T-helper 1 cell treated with Interleukin-12 subunit alpha and Interleukin-12 subunit beta and Interleukin-4 antibody, amounts not matched to agents 30 ng/mL and 1 ng/mL, for 36 hours (primary cell): ENCODE measurements around the gene SORCS2. TPM values are rescaled to one million over a fixed set of nuclear protein-coding genes. Genes with fewer than 3 reads are reported as not detected.
"Not testable (repeated sequence)": the region's sequence is repeated elsewhere in the genome, so short reads cannot be mapped to it uniquely, and the experiment has no call there.

Experiments used
- intact Hi-C: fragments of 100-400 bp; cut with micrococcal nuclease; formaldehyde crosslinking; loops from one replicate; pipeline ENCODE4 v1.15.1; 2024
- total RNA-seq: library from RNA; stranded (reverse); gene quantifications from 2 replicates; pipeline ENCODE4 v1.2.3, GENCODE V29; 2022

The SORCS2 gene
- total RNA-seq, 1 donor from 2014 or later, result not detected

DNA sequence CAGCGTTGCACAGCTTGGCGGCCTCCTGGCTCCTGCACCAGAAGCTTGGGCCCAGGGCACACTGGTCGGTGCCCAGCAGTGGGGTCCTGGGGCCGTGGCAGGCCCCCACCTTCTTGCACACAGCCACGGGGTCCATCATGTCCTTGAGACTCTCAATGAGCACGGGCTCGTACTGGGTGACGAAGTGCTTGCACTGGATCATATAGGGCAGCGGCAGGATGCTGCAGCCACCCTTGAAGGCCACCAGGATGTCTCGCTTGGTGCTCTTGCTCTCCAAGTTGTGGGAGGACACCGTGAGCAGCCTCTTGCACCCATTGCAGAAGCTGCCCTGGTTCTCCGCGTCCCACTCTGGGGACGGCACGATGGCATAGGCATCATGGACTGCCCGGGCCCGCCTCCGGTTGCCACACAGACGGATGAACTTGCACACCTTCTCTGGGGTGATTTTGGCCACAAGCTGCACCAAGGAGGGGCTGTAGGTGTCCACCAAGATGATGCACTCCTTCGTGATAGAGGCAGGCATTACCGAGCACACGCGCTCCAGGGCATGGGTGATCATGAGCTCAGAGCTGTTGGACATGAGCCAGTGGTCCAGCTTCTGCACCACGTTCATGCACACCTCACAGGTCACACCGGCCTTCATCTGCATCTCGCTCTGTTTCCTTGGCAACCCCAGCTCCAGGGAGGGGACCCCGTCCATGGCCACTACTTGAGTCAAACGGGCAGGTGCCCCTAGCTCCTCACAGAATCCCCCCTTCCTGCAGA, 241.2 kb downstream of the SORCS2 start:
- intact Hi-C loops, result no loop called here

DNA sequence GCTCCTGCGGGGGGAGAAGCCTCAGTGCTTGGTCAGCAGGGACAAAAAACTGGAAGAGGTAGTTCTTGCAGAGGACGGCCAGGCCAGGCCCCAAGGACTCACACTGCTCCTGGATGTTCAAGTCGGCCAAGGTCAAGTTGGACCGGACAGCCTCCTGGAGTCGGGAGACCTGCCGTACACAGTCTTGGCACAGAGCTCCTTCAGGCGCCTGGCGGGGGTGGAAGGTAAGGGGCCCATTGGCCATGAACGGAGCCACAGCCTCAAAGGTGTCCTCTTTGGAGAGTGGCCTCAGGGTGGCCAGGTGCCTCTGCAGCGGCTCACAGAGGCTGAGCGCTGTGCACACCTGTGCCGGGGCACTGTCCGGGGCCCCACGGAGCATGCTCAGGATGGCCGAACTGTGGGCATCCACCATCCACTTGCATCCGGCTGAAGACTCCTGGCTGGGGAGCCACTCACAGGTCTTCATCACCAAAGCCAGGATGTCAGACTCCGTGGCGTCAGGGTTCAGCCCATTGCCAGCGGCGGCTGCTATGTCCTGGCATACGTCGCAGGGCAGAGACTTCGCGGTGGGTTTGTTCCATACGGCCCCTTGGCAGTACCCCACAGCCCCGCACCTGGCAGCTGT, 241.9 kb downstream of the SORCS2 start:
- intact Hi-C loops, result no loop called here

DNA sequence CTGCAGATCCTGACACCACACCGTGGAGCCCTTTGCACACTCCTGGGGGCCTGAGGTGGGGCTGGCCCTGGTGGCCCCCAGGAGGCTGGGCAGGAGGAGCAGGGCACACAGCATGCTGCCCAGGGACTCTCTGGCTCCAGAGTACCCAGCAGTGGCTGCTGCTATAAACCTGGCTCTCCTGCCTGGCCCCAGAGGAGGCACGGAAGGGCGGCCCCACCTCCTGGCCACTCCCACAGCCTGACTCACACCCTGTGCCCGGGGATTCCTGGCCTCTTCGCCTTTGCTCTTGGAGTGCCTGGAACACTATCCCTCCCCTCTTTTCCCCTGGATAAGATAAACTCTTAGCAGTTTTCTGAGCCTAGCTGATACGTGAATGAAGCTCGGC, 242.4 kb downstream of the SORCS2 start, which contains the start of gene PSAPL1:
PSAPL1 (minus strand) TSS at position 165 of the 385 bp plus-strand sequence; CDS start at position 114, 51 bp downstream.
- intact Hi-C loops, result no loop called here

DNA sequence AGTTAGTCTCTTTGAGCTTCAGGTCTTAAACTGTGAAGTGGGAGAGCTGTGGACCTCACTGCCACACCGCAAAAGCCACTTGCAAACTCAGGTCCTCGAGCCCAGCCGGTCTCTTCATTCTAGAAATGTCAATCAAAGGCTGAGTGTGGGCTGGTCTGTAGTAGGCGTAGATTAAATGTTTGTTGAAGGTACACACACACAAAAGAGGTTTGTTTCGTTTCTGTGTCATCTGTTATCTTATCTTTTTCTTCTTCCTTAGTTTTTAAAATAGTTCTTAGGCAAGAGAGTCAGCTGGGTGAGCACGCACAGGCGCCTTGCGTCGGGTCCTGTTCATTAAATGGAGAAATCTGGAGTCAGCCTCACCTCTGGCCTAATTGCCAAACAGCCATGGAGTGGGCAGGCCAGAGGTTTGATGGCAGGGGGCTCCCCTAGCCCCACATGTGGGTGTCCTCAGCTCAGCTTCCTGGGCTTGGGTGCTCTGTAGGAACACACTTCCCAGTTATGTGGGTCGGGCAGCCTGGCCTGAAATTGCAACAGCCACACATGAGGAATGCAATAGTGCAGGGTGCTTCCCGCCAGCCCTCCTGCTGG, 243.2 kb downstream of the SORCS2 start:
- intact Hi-C loops, result no loop called here

DNA sequence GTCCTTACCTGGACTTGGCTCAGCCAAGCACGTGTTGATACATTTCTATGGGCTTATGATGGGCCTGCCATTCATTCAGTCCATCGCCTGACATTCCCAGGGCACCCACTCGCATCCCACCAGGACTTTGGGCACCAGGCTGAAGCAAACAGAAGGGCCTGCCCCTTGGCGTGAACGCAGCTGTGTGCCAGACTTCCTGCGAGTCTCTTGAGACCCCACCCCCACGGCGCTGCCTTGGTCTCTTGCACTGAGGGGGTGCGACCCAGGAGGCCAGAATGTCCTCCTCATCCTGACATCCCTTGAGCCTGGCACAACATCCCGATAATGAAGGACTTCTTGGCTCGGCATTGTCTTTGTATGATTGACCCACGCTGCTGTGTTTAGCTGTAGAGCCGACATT, 243.9 kb downstream of the SORCS2 start:
- intact Hi-C loops, result no loop called here

DNA sequence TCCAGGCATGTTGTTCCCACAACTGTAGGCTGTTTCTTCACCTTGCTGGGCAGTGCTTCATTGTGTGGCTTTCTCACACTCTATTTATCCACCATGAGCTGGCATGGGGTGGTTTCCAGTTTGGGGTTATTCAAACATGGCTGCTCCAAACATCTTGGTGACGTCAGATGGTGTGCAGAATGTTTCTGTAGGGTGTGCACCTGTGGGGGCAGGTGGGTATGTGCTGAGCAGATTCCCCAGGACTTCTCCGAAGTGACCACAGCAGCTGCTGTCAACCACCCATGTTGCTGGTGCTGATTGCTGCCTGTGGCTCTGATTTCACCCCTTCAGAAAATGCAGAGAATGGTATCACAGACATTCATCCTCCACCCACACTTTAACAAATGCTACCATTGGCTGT, 247.4 kb downstream of the SORCS2 start:
- intact Hi-C loops, result no loop called here

DNA sequence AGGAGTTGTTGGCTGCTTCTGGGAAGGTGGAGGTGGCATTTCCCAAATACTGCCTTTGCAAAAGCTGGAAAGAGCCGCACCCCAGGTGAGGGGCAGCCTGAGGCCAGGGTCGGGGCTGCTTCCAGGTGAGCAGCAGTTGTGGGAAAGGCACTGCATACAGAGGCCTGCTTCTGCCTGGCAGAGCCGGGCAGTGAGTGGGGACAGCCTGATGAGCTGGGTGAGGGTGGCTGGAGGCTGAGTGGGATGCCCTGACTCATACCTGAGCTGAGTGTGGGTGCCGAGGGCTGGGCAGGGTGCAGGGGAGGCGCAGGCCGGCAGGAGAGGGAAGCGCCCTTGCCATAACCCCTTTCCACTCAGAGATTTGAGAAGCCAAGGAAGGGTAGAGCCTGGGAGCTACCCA, 248.9 kb downstream of the SORCS2 start:
- intact Hi-C loops, result no loop called here

DNA sequence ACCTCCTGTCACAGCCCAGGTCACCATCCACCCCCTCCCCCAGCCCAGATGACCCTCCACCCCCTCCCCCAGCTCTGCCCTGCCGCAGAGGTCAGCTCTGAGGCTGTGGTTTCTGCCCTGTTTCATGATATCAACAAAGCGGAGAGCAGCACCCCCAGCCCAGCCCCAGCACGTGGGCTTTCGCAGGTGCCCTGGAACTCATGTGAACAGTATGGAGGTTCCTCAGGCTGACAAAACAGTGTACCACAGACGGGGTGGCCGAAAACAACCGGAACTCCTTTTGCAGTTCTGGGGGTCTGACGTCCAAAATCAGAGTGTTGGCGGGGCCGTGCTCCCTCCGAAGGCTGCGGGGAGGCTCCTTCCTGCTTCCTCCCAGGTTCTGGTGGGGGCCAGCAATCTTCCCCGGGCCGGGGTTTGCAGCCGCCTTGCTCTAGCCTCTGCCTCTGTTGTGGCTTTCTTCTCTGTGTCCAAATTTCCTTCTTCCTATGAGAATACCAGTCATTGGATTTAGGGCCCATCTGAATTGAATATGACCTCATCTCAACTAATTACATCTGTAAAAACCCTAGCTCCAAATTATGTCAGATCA, 250.3 kb downstream of the SORCS2 start:
- intact Hi-C loops, result no loop called here

DNA sequence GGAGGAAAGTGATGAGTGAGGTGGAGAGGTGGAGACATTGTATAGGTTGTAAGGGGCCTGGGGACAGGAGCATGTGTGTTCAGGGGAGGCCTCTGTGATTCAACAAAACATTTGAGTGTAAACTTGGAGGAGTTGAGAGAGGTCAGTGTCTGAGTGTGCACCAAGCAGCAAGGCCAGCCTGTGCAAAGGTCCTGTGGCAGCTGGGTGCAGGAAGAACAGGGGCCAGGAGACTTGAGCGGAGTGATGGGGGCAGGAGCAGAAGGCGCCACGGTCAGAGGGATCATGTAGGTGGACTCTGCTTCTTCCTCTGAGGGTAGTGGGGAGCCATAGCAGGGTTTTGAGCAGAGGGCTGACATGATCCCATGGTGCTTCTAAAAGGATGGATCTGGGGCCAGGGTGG, 252.0 kb downstream of the SORCS2 start:
- intact Hi-C loops, result no loop called here

DNA sequence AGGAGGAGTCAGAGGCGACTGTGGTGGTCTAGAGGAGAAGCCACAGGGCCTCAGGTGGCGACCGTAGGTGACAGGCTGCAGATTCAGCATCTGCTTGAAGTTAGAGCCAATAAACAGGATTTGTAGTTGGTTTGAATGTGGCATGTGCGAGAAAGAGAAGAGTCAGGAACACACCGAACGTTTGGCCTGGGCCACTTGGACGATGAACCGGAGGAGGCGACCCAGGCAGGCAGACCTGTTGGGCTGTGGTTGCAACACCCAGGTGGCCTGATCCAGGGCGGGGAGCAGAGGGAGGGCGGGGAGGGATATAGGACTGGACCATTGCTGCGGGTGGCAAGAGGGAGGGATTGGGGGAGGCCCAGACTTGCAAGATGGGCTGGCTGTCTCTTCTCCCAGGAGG, 252.4 kb downstream of the SORCS2 start:
- intact Hi-C loops, result no loop called here

DNA sequence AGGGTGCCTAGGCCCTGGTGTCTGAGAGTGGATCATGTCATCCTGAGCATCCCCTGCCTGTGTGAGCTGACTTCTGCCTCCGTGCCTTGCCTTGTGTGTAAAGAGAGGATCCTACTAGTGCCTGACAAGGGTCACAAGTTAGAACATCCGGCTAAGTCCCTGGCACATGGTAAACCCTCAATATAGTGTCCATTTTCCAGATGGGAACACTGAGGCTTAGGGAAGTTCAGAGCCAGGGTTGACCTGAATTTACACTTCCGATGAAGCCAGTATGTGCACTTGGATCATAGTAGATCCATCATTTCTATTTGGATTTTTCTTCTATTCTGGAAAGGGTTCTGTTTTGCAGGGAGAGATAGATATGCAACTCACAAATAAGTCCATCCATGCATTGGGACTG, 254.9 kb downstream of the SORCS2 start:
- intact Hi-C loops, result no loop called here

DNA sequence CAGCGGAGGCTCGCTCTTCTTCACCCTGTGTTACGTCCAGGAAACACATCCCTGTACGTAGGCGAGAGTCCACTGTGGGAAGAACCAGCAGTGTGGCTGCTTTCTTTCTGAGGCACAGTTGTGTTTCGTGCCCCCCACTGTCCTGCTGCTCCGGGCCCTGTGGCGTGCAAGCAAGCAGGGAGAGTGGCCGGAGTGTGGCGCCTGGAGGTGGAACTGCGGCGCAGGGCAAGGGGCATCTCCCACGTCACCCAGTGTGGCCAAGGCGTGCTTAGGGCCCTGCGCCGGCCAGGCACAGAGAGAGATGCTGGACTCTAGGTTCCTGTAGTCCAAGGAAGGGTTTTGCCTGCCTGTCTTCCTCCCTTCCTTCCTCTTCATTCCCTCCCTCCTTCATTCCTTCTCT, 255.7 kb downstream of the SORCS2 start:
- intact Hi-C loops, result no loop called here

DNA sequence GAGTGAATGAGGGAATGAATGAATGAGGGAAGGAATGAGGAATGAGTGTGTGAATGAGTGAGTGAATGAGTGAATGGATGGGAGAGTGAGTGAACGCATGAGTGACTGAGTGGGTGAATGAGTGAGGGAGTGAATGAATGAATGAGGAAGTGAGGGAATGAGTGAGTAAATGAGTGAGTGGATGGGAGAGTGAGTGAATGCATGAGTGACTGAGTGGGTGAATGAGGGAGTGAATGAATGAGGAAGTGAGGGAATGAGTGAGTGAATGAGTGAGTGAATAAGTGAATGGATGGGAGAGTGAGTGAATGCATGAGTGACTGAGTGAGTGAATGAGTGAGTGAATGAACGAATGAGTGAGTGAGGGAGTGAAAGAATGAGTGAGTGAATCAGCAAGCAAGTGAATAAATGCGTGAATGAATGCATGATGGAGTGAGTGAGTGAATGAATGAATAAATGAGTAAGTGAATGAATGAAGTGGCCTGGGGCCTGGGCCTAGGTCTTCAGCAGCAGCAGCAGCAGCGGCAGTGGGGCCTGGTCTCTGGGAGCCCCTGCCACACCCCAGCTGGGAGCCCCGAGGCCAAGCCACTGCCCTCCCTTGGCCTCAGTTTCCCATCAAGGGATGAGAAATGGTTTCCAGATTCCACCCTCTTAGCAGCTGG, 258.6 kb downstream of the SORCS2 start:
- intact Hi-C loops, result no loop called here

DNA sequence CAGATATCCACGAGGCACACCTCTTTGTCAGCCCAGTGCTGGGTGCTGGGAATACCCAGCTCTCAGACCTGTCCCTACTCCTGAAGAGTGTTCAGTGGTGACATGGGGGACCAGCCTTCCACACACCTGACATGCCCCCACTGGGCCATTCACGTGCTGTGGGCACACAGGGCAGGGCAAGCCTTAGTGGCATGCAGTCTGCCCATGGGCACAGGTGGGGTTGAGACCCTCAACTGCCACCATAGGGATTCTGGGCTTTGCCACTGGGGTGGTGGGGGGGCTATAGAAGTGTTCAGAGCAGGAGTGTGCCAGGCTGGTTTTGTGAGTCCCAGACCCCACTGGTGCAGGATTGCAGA, 259.1 kb downstream of the SORCS2 start:
- intact Hi-C loops, result no loop called here

DNA sequence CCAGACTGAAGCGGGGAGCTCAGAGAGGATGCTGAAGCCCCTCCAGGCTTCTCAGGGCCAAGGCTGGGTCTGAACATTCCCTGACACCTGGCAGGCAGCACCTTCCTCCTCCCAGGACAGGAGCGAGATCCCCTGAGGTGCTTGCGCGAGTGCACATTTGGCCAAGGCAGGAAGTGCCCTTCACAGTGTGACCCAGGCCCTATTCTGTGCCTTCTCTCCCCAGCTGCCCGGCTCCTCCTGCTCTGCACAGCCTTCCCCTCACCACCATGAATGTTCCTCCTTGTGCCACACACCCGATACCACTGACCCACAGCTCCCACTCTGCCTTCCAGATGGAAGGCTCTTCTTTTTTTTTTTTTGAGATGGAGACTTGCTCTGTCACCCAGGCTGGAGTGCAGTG, 259.5 kb downstream of the SORCS2 start:
- intact Hi-C loops, result no loop called here

DNA sequence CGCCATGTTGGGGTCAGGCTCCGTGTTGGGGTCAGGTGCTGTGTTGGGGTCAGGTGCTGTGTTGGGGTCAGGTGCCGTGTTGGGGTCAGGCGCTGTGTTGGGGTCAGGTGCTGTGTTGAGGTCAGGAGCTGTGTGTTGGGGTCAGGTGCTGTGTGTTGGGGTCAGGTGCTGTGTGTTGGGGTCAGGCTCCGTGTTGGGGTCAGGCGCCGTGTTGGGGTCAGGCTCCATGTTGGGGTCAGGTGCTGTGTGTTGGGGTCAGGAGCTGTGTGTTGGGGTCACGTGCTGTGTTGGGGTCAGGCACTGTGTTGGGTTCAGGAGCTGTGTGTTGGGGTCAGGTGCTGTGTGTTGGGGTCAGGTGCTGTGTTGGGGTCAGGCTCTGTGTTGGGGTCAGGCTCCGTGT, 260.5 kb downstream of the SORCS2 start:
- intact Hi-C loops, result not testable (repeated sequence)

DNA sequence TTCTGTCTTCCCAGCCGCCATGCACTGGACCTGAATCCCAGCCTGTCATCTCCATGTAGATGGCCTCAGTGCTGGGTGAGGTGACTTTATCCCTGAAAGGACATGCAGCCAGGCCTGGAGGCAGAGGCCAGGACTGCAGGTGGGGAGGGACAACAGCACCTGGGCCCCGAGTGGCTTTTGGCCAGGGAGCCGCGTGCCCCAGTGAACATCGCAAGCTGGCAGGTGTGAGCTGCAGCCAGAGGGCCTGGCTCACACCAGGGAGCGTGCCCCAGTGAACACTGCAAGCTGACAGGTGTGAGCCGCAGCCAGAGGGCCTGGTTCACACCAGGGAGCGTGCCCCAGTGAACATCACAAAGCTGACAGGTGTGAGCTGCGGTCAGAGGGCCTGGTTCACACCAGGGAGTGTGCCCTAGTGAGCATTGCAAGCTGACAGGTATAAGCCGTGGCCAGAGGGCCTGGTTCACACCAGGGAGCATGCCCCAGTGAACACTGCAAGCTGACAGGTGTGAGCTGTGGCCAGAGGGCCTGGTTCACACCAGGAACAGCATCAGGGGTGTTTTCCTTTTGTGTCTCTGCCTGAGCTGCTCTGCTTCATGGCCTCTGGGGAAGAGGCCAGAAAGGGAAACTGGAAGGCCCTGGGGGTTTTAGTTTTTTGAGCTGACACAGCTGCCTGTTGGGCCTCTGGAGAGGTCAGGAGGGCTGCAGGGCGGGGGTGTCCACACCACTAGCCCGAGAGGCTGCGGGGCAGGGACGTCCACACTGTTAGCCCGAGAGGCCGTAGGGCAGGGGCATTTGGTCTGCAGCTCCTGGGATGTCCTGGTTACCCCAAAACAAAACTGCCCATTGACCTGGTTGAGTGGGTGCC, 265.1 kb downstream of the SORCS2 start:
- intact Hi-C loops, result no loop called here

DNA sequence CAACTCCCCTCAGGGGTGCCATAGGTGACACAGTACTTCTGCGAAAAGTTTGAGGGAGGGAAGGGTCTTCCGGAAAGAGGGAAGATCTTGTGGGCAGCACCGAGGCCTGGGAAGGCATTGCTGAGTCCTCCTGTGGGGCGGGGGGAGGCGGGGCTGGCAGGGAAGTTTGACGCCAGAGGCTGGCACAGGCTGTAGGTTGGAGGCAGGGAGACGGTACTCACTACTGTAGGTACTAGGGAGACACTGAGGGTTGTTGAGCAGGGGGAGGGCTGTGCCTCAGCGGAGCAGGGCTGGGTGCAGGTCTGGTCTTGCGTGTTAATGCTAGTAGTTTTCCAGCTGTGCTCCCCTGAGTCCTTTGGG, 265.7 kb downstream of the SORCS2 start:
- intact Hi-C loops, result no loop called here

DNA sequence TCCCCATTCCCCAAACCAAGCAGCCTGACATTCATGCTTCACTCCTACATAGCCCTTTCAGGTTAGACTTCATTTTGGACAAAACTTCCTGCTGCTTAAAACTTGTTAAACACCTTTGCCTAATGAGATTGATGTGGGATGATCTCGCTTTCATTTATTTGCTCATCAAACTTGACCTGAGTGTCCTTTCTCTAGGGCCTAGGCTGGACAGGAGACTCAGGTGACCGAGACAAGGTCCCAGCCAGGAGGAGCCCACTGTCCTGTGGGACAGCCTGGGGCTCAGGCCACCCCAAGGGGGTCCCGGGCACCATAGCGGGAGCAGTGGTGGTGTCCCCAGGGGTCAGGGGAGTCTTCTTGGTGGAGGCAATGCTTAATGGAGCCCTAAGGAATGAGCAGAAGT, 266.1 kb downstream of the SORCS2 start:
- intact Hi-C loops, result no loop called here

DNA sequence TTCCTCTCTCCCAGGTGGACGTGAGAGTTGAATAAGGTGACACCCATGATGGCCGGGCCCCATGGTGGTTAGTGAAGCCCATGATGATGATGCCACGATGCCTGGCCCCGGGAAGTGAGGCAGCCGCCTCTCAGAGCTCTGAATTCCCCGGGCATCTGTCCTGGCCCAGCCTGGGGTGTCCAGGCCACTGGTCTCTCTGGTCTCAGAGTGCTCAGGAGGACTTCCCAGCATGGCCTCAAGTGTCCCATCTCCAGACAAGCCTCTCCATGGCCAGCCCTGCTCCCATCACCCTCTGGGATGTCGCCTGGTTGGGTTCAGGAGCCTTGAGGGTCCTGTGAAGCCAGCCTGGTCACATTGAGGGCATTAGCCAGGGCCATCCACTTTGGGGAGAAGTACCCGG, 267.1 kb downstream of the SORCS2 start:
- intact Hi-C loops, result no loop called here

DNA sequence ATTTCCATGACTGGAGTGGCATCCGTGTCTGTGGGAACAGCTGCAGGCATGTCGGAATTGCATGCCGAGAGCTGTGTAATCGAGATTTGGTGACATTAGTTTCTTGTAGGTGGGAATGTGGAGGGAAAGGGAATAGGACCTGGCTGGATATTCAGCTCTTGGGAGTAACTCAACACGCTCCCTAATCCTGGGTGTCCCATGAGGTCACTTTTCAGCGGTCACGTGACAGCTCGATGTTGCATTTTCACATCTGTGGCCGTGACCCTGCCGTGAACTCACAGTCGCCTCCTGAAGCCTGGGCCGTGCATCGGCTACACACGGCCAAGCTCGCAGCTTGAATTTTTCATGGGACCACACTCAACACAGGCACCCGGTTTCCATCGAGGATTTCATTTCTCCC, 268.2 kb downstream of the SORCS2 start:
- intact Hi-C loops, result no loop called here
